Effector CD4-positive, alpha-beta T cell (primary cell): Measurements from ENCODE around the gene CTNNBL1.
"Not testable (repeated sequence)": the region's sequence is repeated elsewhere in the genome, so short reads cannot be mapped to it uniquely, and the experiment has no call there.

Source experiments
- DNase-seq: peaks from one replicate; pipeline ENCODE4 v3.0.0-alpha.2; 2020

The CTNNBL1 gene

GRCh38 chr20:37713396-37713795 is 19.6 kb downstream of the CTNNBL1 start:
- no peak for DNase-seq

DNA sequence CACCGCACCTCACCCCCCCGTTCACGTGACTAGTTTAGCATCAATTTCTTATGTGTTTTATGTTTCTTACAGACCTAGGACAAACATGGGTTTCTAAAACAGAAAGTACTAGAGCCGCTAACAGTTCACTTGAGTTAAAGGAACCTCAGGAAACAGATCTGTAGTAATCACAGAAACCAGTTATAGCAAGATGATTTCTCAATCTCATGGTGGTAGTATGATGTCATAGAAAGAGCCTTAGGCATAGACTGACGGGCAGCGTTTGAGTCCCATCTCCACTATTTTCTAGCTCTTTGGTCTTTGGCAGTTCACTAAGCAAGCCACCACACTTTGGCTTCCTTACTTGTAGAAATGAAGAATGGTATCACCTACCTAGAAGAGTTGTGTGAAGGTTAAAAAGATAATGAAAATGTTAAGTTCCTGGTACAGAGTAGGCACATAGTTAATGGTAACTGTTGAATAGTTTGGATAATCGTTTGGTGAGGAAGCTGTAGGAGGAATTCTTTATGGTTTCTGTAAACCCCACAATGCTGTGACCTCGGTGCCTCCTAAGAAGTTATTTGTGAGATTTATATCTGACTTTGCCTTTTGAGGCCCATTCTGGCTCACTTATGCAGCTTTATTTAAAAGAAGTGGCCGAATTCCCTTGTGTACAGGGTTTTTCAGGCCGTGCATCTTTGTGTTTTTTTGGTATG is 21.3 kb downstream of the CTNNBL1 start:
- DNase-seq, result no peak

DNA sequence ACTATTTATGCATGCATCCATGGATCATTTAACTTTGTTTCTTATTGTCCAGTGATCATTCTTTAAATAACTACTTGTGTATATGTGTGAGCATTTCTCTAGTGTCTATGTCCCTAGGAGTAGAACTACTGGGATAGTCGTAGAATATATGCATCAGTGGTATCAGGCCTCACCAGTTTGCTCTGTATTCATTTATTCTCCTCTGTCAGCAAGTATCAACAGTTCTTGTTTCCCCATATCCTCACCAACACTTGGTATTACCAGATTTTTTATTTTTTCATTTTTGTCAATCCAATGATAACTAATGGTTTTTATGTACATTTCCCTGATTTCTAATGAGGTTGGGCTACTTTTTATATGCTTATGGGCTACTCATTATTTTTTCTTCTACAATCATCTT is 27.9 kb downstream of the CTNNBL1 start:
- no peak for DNase-seq

GRCh38 chr20:37722312-37722711 is 28.5 kb downstream of the CTNNBL1 start:
- not testable (repeated sequence) for DNase-seq

DNA sequence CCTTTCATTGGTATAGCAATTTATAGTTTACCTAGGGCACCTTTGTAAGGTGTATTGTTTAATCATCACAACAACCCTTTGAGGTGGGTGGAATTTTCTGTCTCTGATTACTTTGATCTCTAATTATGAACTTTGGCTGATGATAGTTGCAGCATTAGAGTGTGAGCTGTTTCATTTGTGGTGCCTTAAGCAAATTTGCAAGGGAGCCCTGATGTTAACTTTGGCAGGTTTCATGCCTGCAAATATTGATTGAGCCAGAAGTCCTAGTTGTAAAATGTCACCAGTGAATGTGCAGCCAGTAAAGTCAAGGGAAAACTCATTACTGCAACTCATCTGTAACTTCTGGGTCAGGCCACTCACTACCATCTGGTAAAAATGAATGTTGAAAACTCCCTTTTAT is 29.8 kb downstream of the CTNNBL1 start:
- DNase-seq, result no peak

DNA sequence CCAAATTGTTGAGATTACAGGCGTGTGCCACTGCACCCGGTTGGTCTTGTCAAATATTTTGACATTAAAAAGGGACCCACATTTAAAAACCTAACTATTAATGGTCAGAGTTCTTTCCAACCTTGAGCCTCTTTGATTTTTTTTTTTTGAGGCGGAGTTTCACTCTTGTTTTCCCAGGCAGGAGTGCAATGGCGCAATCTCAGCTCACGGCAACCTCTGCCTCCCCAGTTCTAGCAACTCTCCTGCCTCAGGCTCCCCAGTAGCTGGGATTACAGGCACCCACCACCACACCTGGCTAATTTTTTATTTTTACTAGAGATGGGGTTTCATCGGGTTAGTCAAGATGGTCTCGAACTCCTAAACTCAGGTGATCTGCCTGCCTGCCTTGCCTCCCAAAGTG is 31.3 kb downstream of the CTNNBL1 start:
- DNase-seq, result no peak

DNA sequence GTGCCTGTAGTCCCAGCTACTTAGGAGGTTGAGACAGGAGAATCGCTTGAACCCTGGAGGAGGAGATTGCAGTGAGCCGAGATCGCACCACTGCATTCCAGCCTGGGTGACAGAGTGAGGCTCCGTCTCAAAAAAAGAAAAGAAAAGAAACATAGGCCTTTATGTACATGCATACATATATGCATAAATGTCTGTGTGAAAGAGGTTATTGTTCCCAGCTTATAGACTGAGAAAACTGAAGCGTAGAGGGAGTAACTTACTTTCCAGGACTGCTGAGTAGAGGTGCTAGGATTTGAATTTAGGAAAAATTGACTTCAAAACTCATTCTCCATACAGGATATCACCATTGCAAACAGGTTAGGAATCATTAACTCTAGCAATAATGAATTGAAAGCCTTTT is 32.0 kb downstream of the CTNNBL1 start:
- DNase-seq, result no peak

DNA sequence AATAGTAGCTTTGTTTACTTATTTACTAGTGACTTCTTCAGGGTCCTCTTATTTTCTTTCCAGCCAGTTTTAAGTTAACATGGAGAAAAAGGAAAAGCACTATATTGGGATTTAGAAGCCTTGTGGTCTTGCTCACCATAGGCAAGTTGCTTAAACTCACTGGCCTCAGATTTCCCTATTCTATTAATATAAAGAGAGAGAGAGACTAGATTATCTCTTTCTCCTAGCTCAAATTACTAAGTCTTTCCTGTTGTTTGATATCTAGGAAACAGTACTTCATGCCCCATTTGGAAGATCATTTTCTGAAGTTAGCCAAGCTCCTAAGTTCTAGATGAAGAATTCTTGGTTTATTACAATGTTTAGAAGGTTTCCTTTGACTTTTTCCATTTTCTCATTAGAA is 32.5 kb downstream of the CTNNBL1 start:
- DNase-seq, result no peak

DNA sequence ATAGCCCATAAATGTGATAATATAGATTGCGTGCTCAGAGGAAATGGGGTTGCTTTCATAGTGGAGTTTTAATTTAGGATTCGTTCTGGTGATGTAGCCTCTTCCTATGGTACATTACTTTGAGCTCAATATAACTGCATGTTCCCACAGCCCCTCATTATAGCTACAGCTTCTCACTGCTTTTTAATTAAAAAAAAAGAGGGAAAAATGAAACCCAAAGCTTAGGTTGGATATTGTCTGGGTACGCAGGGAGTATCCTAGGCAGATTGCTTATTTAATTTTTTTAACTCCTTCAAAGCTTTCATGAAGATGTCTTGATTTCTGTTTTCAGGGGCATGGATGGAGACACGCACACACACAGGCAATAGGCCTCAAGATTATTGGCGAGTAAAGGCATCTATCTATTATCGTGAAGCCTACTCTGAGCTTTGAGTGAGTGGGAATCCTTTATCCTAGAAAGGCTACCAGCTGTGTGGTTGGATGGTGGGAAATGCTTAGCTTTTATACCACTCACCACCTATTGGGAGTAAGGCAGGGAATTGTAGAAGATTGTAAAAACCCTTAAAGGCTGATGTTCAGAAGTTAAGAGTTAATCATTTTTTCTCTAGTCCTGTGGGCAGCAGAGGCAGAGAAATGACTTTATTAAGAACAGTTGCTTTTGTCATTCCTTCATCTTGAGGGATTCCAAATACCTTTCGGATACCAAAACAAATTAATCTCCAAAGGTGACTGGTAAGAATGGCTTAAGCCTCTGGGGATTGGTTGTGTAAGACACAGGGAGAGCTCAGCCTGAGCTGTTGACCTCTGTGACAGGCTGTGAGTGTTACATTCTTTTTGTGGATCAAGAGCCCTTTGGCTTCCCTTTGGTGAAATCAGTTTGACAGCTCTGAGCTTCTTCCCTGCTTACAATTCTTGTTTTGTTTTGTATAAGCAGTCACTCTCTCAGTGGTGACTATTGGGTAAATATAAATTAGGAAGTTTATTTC is 33.4 kb downstream of the CTNNBL1 start:
- no peak for DNase-seq

GRCh38 chr20:37727957-37728634 is 34.3 kb downstream of the CTNNBL1 start:
- DNase-seq, result no peak

DNA sequence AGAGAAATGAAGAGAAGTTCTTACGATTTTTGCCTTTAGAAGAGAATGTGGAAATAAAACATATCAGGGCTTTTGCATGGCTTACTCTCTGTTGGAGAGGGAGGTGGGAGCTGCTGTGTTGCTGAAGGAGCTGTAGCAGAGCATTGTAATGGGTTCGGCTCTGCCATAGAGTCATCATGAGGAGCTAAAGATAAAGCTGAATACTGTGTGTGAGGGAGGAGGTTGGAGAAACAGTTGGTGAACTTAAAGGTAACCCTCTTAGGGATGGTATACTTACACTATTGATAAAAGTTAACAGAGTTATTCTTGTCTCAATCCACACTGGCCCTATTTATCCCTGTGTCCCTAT is 34.8 kb downstream of the CTNNBL1 start:
- no peak for DNase-seq

DNA sequence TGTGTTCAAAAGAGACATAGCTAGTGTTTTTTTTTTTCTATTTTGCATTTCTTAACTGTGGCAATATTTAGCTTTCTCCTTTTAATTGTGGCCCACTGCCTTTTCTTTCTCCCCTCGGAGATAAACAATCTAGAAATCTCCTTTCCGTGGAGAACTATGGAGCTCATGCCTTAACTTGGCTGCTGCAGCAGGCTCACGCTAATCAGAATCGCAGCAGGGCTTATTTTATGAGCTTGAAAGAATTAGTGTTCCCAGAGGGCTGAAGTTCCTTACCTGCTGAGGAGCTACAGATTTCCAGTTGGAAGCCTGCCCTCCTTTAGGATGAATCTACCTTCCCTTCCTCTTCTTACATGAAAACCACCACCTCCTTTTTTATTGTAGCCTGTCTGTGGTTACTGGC is 35.6 kb downstream of the CTNNBL1 start:
- DNase-seq, result no peak

GRCh38 chr20:37729909-37730308 is 36.1 kb downstream of the CTNNBL1 start:
- DNase-seq, result no peak

DNA sequence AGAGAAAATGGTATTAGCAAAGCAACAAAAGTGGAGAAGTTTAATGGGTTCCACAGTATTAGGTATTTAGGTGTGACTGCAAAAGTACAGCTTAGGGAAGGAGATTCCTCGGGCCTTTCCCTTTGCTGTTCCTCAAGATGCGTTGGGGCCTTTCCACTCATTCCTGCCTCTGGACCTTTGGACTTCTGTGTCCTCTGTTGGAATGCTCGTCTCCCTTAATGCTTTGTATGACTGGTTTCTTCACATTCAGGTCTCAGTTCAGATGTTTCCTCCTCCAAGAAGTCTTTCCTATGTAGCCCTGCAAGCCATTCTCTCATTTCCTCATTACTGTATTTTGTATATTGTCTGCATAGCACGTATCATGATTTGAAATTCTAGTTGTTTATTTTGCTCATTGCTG is 39.6 kb downstream of the CTNNBL1 start:
- DNase-seq, result no peak

DNA sequence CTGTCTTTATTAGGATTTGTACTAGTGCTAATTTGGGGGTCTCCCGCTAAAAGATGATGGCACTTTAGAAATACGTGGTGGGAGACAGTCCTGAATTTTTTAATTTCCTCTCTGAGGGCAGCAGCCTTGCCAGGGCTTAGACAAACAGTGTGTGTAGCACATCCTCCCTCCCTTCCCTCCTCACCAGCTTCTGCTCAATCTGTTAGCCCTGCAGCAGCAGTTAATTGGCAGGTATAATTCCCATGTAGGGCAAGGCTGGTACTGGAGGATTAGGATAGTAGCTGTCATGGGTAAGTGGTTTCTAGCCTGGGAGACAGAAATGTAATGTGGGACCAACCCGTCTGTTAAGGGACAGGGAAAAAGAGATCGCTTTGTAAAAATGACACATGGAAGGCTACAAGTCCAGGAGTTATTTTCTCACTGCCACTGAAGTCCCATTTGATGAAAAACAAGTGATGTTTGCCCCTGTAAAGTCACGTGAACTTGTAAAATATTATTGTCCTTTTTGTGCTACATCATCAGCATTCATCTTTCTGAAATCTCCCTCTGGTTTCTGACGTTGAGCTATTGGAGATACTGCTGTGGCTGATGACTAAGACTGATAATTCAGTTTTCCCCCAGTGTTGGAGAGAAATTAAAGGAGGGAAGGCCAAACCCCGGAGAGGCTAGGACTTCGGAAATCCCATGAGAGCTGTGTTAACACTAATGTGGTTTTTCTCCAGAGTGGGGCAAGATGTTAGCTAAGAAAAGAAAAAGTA is 40.6 kb downstream of the CTNNBL1 start:
- DNase-seq, result no peak

- DNase-seq, result no peak
Measured at GRCh38 chr20:37735541-37735940, 41.7 kb downstream of the CTNNBL1 start.

DNA sequence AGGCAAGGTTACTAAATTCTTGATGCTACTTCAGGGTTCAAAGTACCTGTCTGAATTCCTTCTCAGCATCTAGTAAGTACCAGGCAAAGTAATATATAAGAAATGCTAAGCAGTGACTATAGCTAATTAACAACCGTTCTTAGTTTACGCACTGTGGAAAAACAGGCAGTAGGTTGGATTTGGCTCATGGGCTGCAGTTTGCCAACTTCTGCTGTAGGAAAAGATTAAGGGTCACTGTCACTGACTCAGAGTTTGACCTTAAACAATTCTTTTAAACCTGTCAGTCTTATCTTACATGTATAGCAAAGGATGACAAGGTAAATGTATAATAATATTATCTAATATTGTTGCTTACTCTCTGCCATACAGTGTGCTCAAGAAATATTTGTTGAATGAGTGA is 42.3 kb downstream of the CTNNBL1 start:
- DNase-seq, result no peak

DNA sequence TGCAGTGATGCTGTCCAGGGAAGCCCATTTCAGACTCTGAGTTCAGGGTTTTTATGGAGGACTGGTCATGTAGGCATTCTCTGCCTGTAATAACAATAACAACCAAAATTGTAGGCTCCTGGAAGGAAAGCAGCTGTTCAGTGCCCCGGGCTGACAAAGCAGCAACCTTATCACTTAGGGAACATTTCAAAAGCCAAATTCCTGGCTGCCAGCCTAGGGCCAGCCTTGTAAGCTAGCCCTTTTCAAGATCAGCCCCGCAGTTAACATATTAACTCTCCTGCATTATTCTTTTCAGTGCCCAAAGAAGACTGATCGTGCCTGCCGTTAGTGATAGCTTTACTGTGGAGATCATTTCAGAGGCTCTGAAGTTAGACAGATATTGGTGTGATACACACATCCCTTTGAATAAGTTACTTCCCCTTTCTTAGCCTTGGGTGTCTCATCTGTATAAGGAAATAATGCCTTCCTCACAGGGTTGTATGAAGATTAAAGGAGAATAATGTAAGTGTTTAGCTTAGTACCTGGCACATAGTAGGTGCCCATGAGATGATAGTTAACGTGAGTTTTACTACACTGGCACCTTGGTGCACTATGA is 44.1 kb downstream of the CTNNBL1 start:
- no peak for DNase-seq

DNA sequence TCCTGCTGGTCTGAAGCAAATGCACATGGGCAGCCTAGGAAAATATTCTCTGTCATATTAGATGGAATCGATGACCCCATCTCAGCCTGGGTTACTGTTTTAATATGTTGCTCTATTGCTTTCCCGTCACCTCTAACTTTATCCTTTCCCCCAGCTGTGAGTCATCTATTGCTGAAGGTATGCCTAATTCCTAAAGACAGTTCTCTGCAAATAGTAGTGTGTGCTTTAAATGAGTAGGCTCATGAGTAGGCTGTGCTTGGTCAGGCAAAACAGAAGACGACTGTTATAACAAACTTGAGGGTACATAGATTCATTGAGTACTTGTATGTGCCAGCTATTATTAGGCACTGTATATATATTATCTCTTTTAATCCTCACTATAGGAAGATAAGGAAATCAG is 47.2 kb downstream of the CTNNBL1 start:
- DNase-seq, result no peak

GRCh38 chr20:37741570-37741969 is 47.7 kb downstream of the CTNNBL1 start:
- no peak for DNase-seq

DNA sequence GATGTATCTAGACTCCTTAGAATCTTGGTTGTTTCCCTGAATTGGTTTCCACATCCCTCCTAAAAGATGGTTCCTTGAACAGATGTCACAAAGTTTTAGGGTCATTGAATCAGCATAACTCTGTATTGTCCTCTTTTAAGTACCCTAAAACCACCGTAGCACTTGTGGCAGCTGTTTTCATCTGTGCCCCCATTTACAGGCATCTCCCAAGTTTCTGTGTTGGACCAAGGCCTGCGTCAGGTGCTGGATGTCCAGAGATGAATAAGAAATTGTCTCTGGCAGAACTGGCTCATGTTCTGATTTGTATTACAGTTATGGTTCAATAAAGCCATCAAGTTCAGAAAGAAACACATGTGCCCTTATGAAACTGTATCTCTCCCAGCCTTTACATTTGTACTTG is 48.3 kb downstream of the CTNNBL1 start:
- no peak for DNase-seq

DNA sequence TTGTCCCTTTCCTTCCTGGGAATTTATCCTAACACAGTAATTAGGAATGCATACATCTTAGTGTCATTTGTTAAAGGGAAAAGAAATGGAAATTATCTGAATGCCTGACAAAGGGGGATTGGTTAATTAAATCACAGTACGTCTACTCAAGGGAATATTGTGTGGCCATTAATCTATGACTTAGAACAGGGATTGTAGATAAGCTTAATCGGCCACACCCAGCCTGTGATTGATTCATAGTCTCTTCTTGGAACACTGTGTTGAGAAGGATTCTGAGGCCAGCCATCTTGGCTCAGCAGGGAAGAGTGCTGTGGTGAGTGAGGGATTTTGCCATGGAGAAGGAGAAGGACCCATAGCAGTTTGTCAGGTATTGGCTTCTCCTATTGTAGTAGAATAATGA is 50.5 kb downstream of the CTNNBL1 start:
- no peak for DNase-seq

DNA sequence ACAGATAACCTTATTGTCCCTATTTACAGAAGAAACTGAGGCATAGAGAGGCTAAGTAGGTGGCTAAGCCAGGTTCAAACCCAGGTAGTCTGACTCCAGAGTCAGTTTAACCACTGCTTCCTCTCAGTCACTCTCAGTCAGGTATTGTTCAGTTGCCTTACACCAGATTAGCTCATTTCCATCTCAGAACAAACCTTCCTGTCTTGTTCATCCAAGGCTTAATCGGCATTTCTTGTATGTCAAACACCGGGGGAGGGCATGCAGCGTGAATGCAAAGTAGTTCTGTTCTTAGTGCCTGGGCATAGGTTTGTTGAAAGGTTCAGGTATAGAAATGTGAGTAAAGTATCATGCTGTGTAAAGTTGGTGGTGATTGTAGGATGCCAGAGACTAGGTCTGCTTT is 51.7 kb downstream of the CTNNBL1 start:
- DNase-seq, result no peak
